ENCODE results near the gene TST.

TST gene

GRCh38 chr22:37001826-37002225 lies 17.4 kb downstream of the TST start:
- Histone ChIP-seq H3K27ac (ENCODE audit: low read length) (no peak overlapping the region), H3K4me3 (ENCODE audit: low read length) (no peak overlapping the region), H3K36me3 (replicated peaks; ENCODE audit: insufficient read depth, low read length) (no peaks in the 10 kb centered on the region), H3K9me3 (replicated peaks; ENCODE audit: insufficient read depth, low read length) (no peaks in the 10 kb centered on the region), H3K4me1 (ENCODE audit: low read length) (no peaks in the 10 kb centered on the region), H3K9ac (ENCODE audit: low read length) (no peak overlapping the region), H4K20me1 (ENCODE audit: insufficient read depth, low read length) (no peaks in the 10 kb centered on the region), H3K4me2 (ENCODE audit: low read depth, low read length) (no peak overlapping the region), H3F3A (ENCODE audit: insufficient read depth, low read length) (no peaks in the 10 kb centered on the region), H3K9me2 (replicated peaks; ENCODE audit: insufficient read depth, low read length) (no peaks in the 10 kb centered on the region), H2AFZ (ENCODE audit: low read length) (no peak overlapping the region), H3K27me3 (replicated peaks; ENCODE audit: insufficient read depth, low read length) (peaks cover 79% of the 10 kb centered on the region), H3K79me2 (ENCODE audit: low read length) (no peaks in the 10 kb centered on the region)
- TF ChIP-seq EZH2 (optimal IDR thresholded peaks at IDR 0.05; ENCODE audit: low read depth, low read length), result no peak
- no peak for TF ChIP-seq CTCF (IDR thresholded peaks at IDR 0.05; ENCODE audit: low read length)
- no peak for TF ChIP-seq EZH2phosphoT487 (IDR thresholded peaks at IDR 0.05; ENCODE audit: low read length)
- DNase-seq, result no peak

GRCh38 chr22:37000676-37001534 lies 18.3 kb downstream of the TST start:
- no peak for DNase-seq
- no peaks in the 10 kb centered on the region for H3F3A ChIP-seq (ENCODE audit: insufficient read depth, low read length)
- no peaks in the 10 kb centered on the region for H4K20me1 ChIP-seq (ENCODE audit: insufficient read depth, low read length)
- no peaks in the 10 kb centered on the region for H3K79me2 ChIP-seq (ENCODE audit: low read length)
- no peak overlapping the region for H3K4me3 ChIP-seq (ENCODE audit: low read length)
- no peak for TF ChIP-seq EZH2 (optimal IDR thresholded peaks at IDR 0.05; ENCODE audit: low read depth, low read length)
- TF ChIP-seq EZH2phosphoT487 (IDR thresholded peaks at IDR 0.05; ENCODE audit: low read length), result no peak
- TF ChIP-seq CTCF (IDR thresholded peaks at IDR 0.05; ENCODE audit: low read length), result no peak
- H3K9me2 ChIP-seq (replicated peaks; ENCODE audit: insufficient read depth, low read length), result no peaks in the 10 kb centered on the region
- H3K4me2 ChIP-seq (ENCODE audit: low read depth, low read length), result no peak overlapping the region
- H3K36me3 ChIP-seq (replicated peaks; ENCODE audit: insufficient read depth, low read length), result no peaks in the 10 kb centered on the region
- no peaks in the 10 kb centered on the region for H3K4me1 ChIP-seq (ENCODE audit: low read length)
- peaks cover 79% of the 10 kb centered on the region for H3K27me3 ChIP-seq (replicated peaks; ENCODE audit: insufficient read depth, low read length)
- no peaks in the 10 kb centered on the region for H3K9me3 ChIP-seq (replicated peaks; ENCODE audit: insufficient read depth, low read length)
- H3K27ac ChIP-seq (ENCODE audit: low read length), result no peak overlapping the region
- H3K9ac ChIP-seq (ENCODE audit: low read length), result no peak overlapping the region
- H2AFZ ChIP-seq (ENCODE audit: low read length), result no peak overlapping the region

- Histone ChIP-seq H3K4me3 (ENCODE audit: low read length) (no peak overlapping the region), H3K4me1 (ENCODE audit: low read length) (no peaks in the 10 kb centered on the region), H3K36me3 (replicated peaks; ENCODE audit: insufficient read depth, low read length) (no peaks in the 10 kb centered on the region), H2AFZ (ENCODE audit: low read length) (no peak overlapping the region), H3K9ac (ENCODE audit: low read length) (no peak overlapping the region), H3F3A (ENCODE audit: insufficient read depth, low read length) (no peaks in the 10 kb centered on the region), H3K79me2 (ENCODE audit: low read length) (no peaks in the 10 kb centered on the region), H3K27ac (ENCODE audit: low read length) (no peak overlapping the region), H3K9me2 (replicated peaks; ENCODE audit: insufficient read depth, low read length) (no peaks in the 10 kb centered on the region), H3K4me2 (ENCODE audit: low read depth, low read length) (no peak overlapping the region), H4K20me1 (ENCODE audit: insufficient read depth, low read length) (no peaks in the 10 kb centered on the region), H3K27me3 (replicated peaks; ENCODE audit: insufficient read depth, low read length) (peaks cover 80% of the 10 kb centered on the region), H3K9me3 (replicated peaks; ENCODE audit: insufficient read depth, low read length) (no peaks in the 10 kb centered on the region)
- DNase-seq, result no peak
- TF ChIP-seq EZH2 (optimal IDR thresholded peaks at IDR 0.05; ENCODE audit: low read depth, low read length) (no peak), EZH2phosphoT487 (IDR thresholded peaks at IDR 0.05; ENCODE audit: low read length) (no peak), CTCF (IDR thresholded peaks at IDR 0.05; ENCODE audit: low read length) (no peak)
Observed at GRCh38 chr22:36999463-36999862, 19.8 kb downstream of the TST start.
